HEK293 (cell line): ENCODE data around the gene FBXL7.

Experiments
- CTCF ChIA-PET: fragments of 350-600 bp; formaldehyde crosslinking; extraction: SDS; loops from one replicate; lab custom pipeline; 2021; ENCODE audit warnings: antibody characterized with exemption; lab: Yijun Ruan, JAX
- POLR2A ChIA-PET: fragments of 300-600 bp; formaldehyde crosslinking; extraction: SDS; loops from one replicate; lab custom pipeline; 2020; ENCODE audit warnings: antibody characterized with exemption, inconsistent platforms; lab: Yijun Ruan, JAX
- H3K27ac ChIP-seq: fragments of 200-500 bp; sonication (Bioruptor generic); 2 replicates; pipeline ENCODE4 v1.5.1; 2014; ENCODE audit warnings: low read depth, low read length, control low read depth, inconsistent platforms; ENCODE audit errors: extremely low read depth
- H3K36me3 ChIP-seq, 2 experiments: fragments of 200-500 bp in 1 of 2; sonication (Bioruptor generic) in 1 of 2; 1 replicate in 1 of 2; 2 replicates in 1 of 2; pipeline ENCODE4 v1.5.1; 2014 to 2017; ENCODE audit warnings: inconsistent platforms in 2 of 2, low read length in 2 of 2; ENCODE audit not compliant: control insufficient read depth in 2 of 2, insufficient read depth in 1 of 2
- H3K4me1 ChIP-seq: fragments of 200-500 bp; sonication (Bioruptor generic); 2 replicates; pipeline ENCODE4 v1.5.1; 2014; ENCODE audit warnings: mild to moderate bottlenecking, low read length, inconsistent platforms; ENCODE audit not compliant: control insufficient read depth, insufficient read depth
- H3K4me3 ChIP-seq: 2 replicates; pipeline ENCODE4 v1.5.1; 2011; ENCODE audit warnings: low read depth, mild to moderate bottlenecking, control low read depth, low read length, moderate library complexity
- H3K9me3 ChIP-seq: fragments of 200-500 bp; sonication (Bioruptor generic); 2 replicates; pipeline ENCODE4 v1.5.1; 2014; ENCODE audit warnings: low read depth, low read length, inconsistent platforms; ENCODE audit not compliant: control insufficient read depth, insufficient read depth
- EGR2 ChIP-seq: fragments of 450-650 bp; formaldehyde crosslinking; IDR thresholded peaks from 2 replicates; pipeline ENCODE4 v1.5.1; 2016; ENCODE audit warnings: low read depth, missing biosample characterization, missing genetic modification characterization
- GLIS1 ChIP-seq: fragments of 450-650 bp; formaldehyde crosslinking; IDR thresholded peaks from 2 replicates; pipeline ENCODE4 v1.5.1; 2016; ENCODE audit warnings: missing biosample characterization, missing genetic modification characterization
- IKZF3 ChIP-seq: fragments of 450-650 bp; IDR thresholded peaks from 2 replicates; pipeline ENCODE4 v1.5.0; 2018; ENCODE audit warnings: missing biosample characterization, mild to moderate bottlenecking, missing genetic modification characterization, moderate library complexity
- INSM2 ChIP-seq: fragments of 450-650 bp; formaldehyde crosslinking; IDR thresholded peaks from 2 replicates; pipeline ENCODE4 v1.5.1; 2016; ENCODE audit warnings: missing biosample characterization, missing genetic modification characterization
- KLF16 ChIP-seq: fragments of 450-650 bp; formaldehyde crosslinking; IDR thresholded peaks from 2 replicates; pipeline ENCODE4 v1.5.1; 2017; ENCODE audit warnings: missing biosample characterization, missing genetic modification characterization
- KLF7 ChIP-seq: fragments of 450-650 bp; formaldehyde crosslinking; IDR thresholded peaks from 2 replicates; pipeline ENCODE4 v1.5.1; 2016; ENCODE audit warnings: missing biosample characterization, missing genetic modification characterization, borderline replicate concordance
- PRDM1 ChIP-seq: fragments of 450-650 bp; formaldehyde crosslinking; IDR thresholded peaks from 2 replicates; pipeline ENCODE4; 2016; ENCODE audit warnings: missing biosample characterization, missing genetic modification characterization
- SETDB1 ChIP-seq: IDR thresholded peaks from one replicate; pipeline ENCODE4 v1.6.1; 2017; ENCODE audit warnings: mild to moderate bottlenecking, low read length, moderate library complexity, mixed read lengths; ENCODE audit not compliant: insufficient read length
- WT1 ChIP-seq: fragments of 450-650 bp; formaldehyde crosslinking; IDR thresholded peaks from 2 replicates; pipeline ENCODE4 v1.5.1; 2016; ENCODE audit warnings: missing biosample characterization, missing genetic modification characterization
- YY1 ChIP-seq: fragments of 450-650 bp; formaldehyde crosslinking; IDR thresholded peaks from 2 replicates; pipeline ENCODE4 v1.5.1; 2018; ENCODE audit warnings: missing biosample characterization, missing genetic modification characterization
- ZBTB8A ChIP-seq: fragments of 450-650 bp; formaldehyde crosslinking; IDR thresholded peaks from 2 replicates; pipeline ENCODE4 v1.5.1; 2016; ENCODE audit warnings: missing biosample characterization, missing genetic modification characterization
- ZFP41 ChIP-seq: fragments of 450-650 bp; formaldehyde crosslinking; IDR thresholded peaks from 2 replicates; pipeline ENCODE4 v1.5.1; 2016; ENCODE audit warnings: missing biosample characterization, missing genetic modification characterization, borderline replicate concordance
- ZIC2 ChIP-seq: fragments of 450-650 bp; formaldehyde crosslinking; IDR thresholded peaks from 2 replicates; pipeline ENCODE4 v1.5.1; 2016; ENCODE audit warnings: missing biosample characterization, missing genetic modification characterization
- ZNF121 ChIP-seq: fragments of 450-650 bp; formaldehyde crosslinking; IDR thresholded peaks from 2 replicates; pipeline ENCODE4 v1.5.1; 2016; ENCODE audit warnings: missing biosample characterization, missing genetic modification characterization
- ZNF132 ChIP-seq: fragments of 450-650 bp; formaldehyde crosslinking; IDR thresholded peaks from 2 replicates; pipeline ENCODE4 v1.5.1; 2017; ENCODE audit warnings: missing biosample characterization, missing genetic modification characterization, borderline replicate concordance
- ZNF214 ChIP-seq: fragments of 450-650 bp; formaldehyde crosslinking; IDR thresholded peaks from 2 replicates; pipeline ENCODE4 v1.5.1; 2017; ENCODE audit warnings: missing biosample characterization, mild to moderate bottlenecking, missing genetic modification characterization, borderline replicate concordance
- ZNF24 ChIP-seq: fragments of 450-650 bp; formaldehyde crosslinking; IDR thresholded peaks from 2 replicates; pipeline ENCODE4 v1.5.1; 2016; ENCODE audit warnings: missing biosample characterization, missing genetic modification characterization
- ZNF274 ChIP-seq, 2 experiments: fragments of 200-500 bp in 1 of 2; fragments of 450-650 bp in 1 of 2; sonication (Bioruptor generic) in 1 of 2; formaldehyde crosslinking in 1 of 2; IDR thresholded peaks; 2 replicates each; pipeline versions ENCODE4 v1.5.1 to v1.6.1; 2014 to 2016; ENCODE audit warnings: borderline replicate concordance in 1 of 2, inconsistent platforms in 1 of 2, low read length in 1 of 2, missing biosample characterization in 1 of 2, missing genetic modification characterization in 1 of 2
- ZNF292 ChIP-seq: fragments of 450-650 bp; formaldehyde crosslinking; IDR thresholded peaks from 2 replicates; pipeline ENCODE4 v1.5.1; 2016; ENCODE audit warnings: low read depth, missing biosample characterization, missing genetic modification characterization, borderline replicate concordance
- ZNF423 ChIP-seq: fragments of 450-650 bp; formaldehyde crosslinking; IDR thresholded peaks from 2 replicates; pipeline ENCODE4 v1.5.1; 2016; ENCODE audit warnings: missing biosample characterization, missing genetic modification characterization
- ZNF48 ChIP-seq: fragments of 450-650 bp; formaldehyde crosslinking; IDR thresholded peaks from 2 replicates; pipeline ENCODE4 v1.5.1; 2016; ENCODE audit warnings: missing biosample characterization, missing genetic modification characterization
- ZNF585B ChIP-seq: fragments of 450-650 bp; formaldehyde crosslinking; IDR thresholded peaks from 2 replicates; pipeline ENCODE4 v1.5.1; 2016; ENCODE audit warnings: missing biosample characterization, missing genetic modification characterization
- ZNF596 ChIP-seq: fragments of 450-650 bp; IDR thresholded peaks from 2 replicates; pipeline ENCODE4 v1.5.0; 2018; ENCODE audit warnings: missing biosample characterization, mild to moderate bottlenecking, missing genetic modification characterization, moderate library complexity
- ZNF600 ChIP-seq: fragments of 450-650 bp; formaldehyde crosslinking; IDR thresholded peaks from 2 replicates; pipeline ENCODE4 v1.5.1; 2016; ENCODE audit warnings: missing biosample characterization, missing genetic modification characterization
- ZNF626 ChIP-seq: fragments of 450-650 bp; sonication (Bioruptor Pico); formaldehyde crosslinking; IDR thresholded peaks from 2 replicates; pipeline ENCODE4 v1.5.1; 2018; ENCODE audit warnings: missing biosample characterization, missing genetic modification characterization, inconsistent platforms
- ZNF629 ChIP-seq: fragments of 450-650 bp; formaldehyde crosslinking; IDR thresholded peaks from 2 replicates; pipeline ENCODE4 v1.5.1; 2017; ENCODE audit warnings: missing biosample characterization, missing genetic modification characterization
- ZNF692 ChIP-seq: fragments of 450-650 bp; formaldehyde crosslinking; IDR thresholded peaks from 2 replicates; pipeline ENCODE4 v1.5.1; 2016; ENCODE audit warnings: missing biosample characterization, missing genetic modification characterization
- ZNF785 ChIP-seq: fragments of 450-650 bp; formaldehyde crosslinking; IDR thresholded peaks from 2 replicates; pipeline ENCODE4 v1.5.1; 2016; ENCODE audit warnings: missing biosample characterization, missing genetic modification characterization
- TF ChIP-seq, protein P1 (sequence below): fragments of 450-650 bp; formaldehyde crosslinking; IDR thresholded peaks from 2 replicates; pipeline ENCODE4 v1.5.1; 2016; ENCODE audit warnings: missing biosample characterization, missing genetic modification characterization
- TF ChIP-seq, protein P2 (sequence below): fragments of 450-650 bp; formaldehyde crosslinking; IDR thresholded peaks from 2 replicates; pipeline ENCODE4 v1.5.1; 2016; ENCODE audit warnings: missing biosample characterization, missing genetic modification characterization, low read depth
- TF ChIP-seq, protein P3 (sequence below): fragments of 450-650 bp; IDR thresholded peaks from 2 replicates; pipeline ENCODE4 v1.5.1; 2018; ENCODE audit warnings: missing biosample characterization, mild to moderate bottlenecking, missing genetic modification characterization

The FBXL7 gene

GRCh38 chr5:15877914-15878313 lies 377.9 kb downstream of the FBXL7 start:
- Histone ChIP-seq H3K9me3 (no peaks in the 10 kb centered on the region), H3K4me1 (no peaks in the 10 kb centered on the region), H3K27ac (no peak overlapping the region), H3K4me3 (no peak overlapping the region), H3K36me3 (no peaks in the 10 kb centered on the region)
- ChIA-PET CTCF (no interaction called here), POLR2A (no interaction called here)
- TF ChIP-seq ZNF596 (tag by site-specific recombination): no peak
- no peak for TF ChIP-seq ZNF692 (tag by site-specific recombination)
- no peak for TF ChIP-seq YY1 (tag by site-specific recombination)
- TF ChIP-seq ZNF292 (tag by site-specific recombination): no peak
- no peak for TF ChIP-seq ZNF48 (tag by site-specific recombination)
- no peak for TF ChIP-seq ZNF629 (tag by site-specific recombination)
- TF ChIP-seq INSM2 (tag by site-specific recombination): no peak
- no peak for TF ChIP-seq PRDM1
- no peak for TF ChIP-seq ZNF423
- TF ChIP-seq ZBTB8A (tag by site-specific recombination): no peak
- TF ChIP-seq GLIS1: no peak
- TF ChIP-seq KLF16: no peak
- no peak for TF ChIP-seq ZNF24 (tag by site-specific recombination)
- no peak for TF ChIP-seq ZIC2 (tag by site-specific recombination)
- TF ChIP-seq, protein P1, sequence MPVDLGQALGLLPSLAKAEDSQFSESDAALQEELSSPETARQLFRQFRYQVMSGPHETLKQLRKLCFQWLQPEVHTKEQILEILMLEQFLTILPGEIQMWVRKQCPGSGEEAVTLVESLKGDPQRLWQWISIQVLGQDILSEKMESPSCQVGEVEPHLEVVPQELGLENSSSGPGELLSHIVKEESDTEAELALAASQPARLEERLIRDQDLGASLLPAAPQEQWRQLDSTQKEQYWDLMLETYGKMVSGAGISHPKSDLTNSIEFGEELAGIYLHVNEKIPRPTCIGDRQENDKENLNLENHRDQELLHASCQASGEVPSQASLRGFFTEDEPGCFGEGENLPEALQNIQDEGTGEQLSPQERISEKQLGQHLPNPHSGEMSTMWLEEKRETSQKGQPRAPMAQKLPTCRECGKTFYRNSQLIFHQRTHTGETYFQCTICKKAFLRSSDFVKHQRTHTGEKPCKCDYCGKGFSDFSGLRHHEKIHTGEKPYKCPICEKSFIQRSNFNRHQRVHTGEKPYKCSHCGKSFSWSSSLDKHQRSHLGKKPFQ (tag by site-specific recombination): no peak
- TF ChIP-seq WT1 (tag by site-specific recombination): no peak
- no peak for TF ChIP-seq SETDB1
- TF ChIP-seq, protein P2, sequence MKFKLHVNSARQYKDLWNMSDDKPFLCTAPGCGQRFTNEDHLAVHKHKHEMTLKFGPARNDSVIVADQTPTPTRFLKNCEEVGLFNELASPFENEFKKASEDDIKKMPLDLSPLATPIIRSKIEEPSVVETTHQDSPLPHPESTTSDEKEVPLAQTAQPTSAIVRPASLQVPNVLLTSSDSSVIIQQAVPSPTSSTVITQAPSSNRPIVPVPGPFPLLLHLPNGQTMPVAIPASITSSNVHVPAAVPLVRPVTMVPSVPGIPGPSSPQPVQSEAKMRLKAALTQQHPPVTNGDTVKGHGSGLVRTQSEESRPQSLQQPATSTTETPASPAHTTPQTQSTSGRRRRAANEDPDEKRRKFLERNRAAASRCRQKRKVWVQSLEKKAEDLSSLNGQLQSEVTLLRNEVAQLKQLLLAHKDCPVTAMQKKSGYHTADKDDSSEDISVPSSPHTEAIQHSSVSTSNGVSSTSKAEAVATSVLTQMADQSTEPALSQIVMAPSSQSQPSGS (tag by site-specific recombination): no peak
- TF ChIP-seq ZNF214: no peak

GRCh38 chr5:15880201-15880600 lies 380.2 kb downstream of the FBXL7 start:
- Histone ChIP-seq H3K9me3 (no peaks in the 10 kb centered on the region), H3K4me1 (no peaks in the 10 kb centered on the region), H3K4me3 (no peak overlapping the region), H3K27ac (no peak overlapping the region), H3K36me3 (no peaks in the 10 kb centered on the region)
- ChIA-PET POLR2A (no interaction called here), CTCF (interaction anchor here (0.7 kb wide), 1 partner anchor 9 kb away, joined by 3 read pairs; no protein-coding TSS in a partner anchor)
- TF ChIP-seq EGR2 (tag by site-specific recombination) (no peak), ZNF600 (tag by site-specific recombination) (no peak), ZNF585B (tag by site-specific recombination) (no peak), ZNF121 (tag by site-specific recombination) (no peak), ZFP41 (no peak), ZNF626 (tag by site-specific recombination) (no peak), KLF7 (tag by site-specific recombination) (no peak), ZNF785 (no peak), ZNF132 (tag by site-specific recombination) (no peak), IKZF3 (tag by site-specific recombination) (no peak), ZNF274 (IDR thresholded peaks at IDR 0.05; ENCODE audit: low read length) (no peak), ZNF274 (tag by site-specific recombination; IDR thresholded peaks at IDR 0.05; ENCODE audit: borderline replicate concordance) (no peak)
- TF ChIP-seq, protein P3, sequence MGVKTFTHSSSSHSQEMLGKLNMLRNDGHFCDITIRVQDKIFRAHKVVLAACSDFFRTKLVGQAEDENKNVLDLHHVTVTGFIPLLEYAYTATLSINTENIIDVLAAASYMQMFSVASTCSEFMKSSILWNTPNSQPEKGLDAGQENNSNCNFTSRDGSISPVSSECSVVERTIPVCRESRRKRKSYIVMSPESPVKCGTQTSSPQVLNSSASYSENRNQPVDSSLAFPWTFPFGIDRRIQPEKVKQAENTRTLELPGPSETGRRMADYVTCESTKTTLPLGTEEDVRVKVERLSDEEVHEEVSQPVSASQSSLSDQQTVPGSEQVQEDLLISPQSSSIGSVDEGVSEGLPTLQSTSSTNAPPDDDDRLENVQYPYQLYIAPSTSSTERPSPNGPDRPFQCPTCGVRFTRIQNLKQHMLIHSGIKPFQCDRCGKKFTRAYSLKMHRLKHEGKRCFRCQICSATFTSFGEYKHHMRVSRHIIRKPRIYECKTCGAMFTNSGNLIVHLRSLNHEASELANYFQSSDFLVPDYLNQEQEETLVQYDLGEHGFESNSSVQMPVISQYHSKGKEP: no peak
